Endothelial cell of umbilical vein (primary cell): ENCODE data around the gene PRSS33. TPM values are rescaled to one million over a fixed set of nuclear protein-coding genes. Genes with fewer than 3 reads are reported as not detected.

Experiments used
- BruUV-seq: library from RNA; stranded (reverse); fragments of 400-500 nt; replicated peaks from 2 replicates; lab custom pipeline; 2021; lab: Mats Ljungman, UMichigan
- CTCF ChIA-PET: fragments of 300-600, 350-600 bp; sonication (Branson Sonifier 250); formaldehyde crosslinking; loops from one replicate; lab custom pipeline; 2021; ENCODE audit warnings: antibody characterized with exemption, inconsistent platforms; lab: Charles Lee
- POLR2A ChIA-PET: fragments of 300-600, 350-600 bp; sonication (Branson Sonifier 250); formaldehyde crosslinking; loops from one replicate; lab custom pipeline; 2021; ENCODE audit warnings: antibody characterized with exemption, inconsistent platforms; lab: Charles Lee
- DNase-seq: peaks from one replicate; pipeline ENCODE4 v3.0.0-alpha.2; 2011; ENCODE audit warnings: low read depth, low spot score
- FAIRE-seq: peaks from 2 replicates; lab custom pipeline; 2011; peaks lifted over from hg19 to GRCh38; lab: Jason Lieb, UNC
- H2AFZ ChIP-seq: 2 replicates; pipeline ENCODE4 v1.6.0; 2012; ENCODE audit warnings: low read depth, low read length, control low read depth, inconsistent platforms
- H3K27ac ChIP-seq: 2 replicates; pipeline ENCODE4 v1.5.1; 2011; ENCODE audit warnings: low read depth, mild to moderate bottlenecking, control low read depth, low read length, moderate library complexity; ENCODE audit not compliant: insufficient read depth
- H3K27me3 ChIP-seq, 2 experiments: 2 replicates each; pipeline versions ENCODE4 v1.6.0 to v1.6.1; 2011; ENCODE audit warnings: low read length in 2 of 2, mixed read lengths in 1 of 2; ENCODE audit not compliant: control insufficient read depth in 2 of 2, insufficient read depth in 2 of 2
- H3K36me3 ChIP-seq, 2 experiments: 2 replicates in 1 of 2; 3 replicates in 1 of 2; pipeline ENCODE4 v1.5.1; 2011; ENCODE audit warnings: low read length in 2 of 2, mild to moderate bottlenecking in 1 of 2, moderate library complexity in 1 of 2; ENCODE audit not compliant: control insufficient read depth in 2 of 2, insufficient read depth in 2 of 2; ENCODE audit errors: extremely low read depth in 1 of 2
- H3K4me1 ChIP-seq: 3 replicates; pipeline ENCODE4 v1.5.1; 2011; ENCODE audit warnings: mild to moderate bottlenecking, low read length; ENCODE audit not compliant: control insufficient read depth, insufficient read depth; ENCODE audit errors: extremely low read depth
- H3K4me2 ChIP-seq: 2 replicates; pipeline ENCODE4 v1.6.1; 2011; ENCODE audit warnings: low read length, control low read depth, mixed read lengths; ENCODE audit not compliant: insufficient read depth
- H3K4me3 ChIP-seq, 3 experiments: fragments of 200-600 bp in 1 of 3; sonication (generic), shearing (Covaris generic) in 1 of 3; replicated peaks in 1 of 3; 2 replicates each; pipeline ENCODE4 v1.5.1; 2011 to 2016; ENCODE audit warnings: control low read depth in 3 of 3, low read length in 3 of 3, mild to moderate bottlenecking in 2 of 3, inconsistent platforms in 1 of 3, low read depth in 1 of 3, moderate library complexity in 1 of 3; ENCODE audit not compliant: insufficient read depth in 1 of 3
- H3K79me2 ChIP-seq: 2 replicates; pipeline ENCODE4 v1.6.0; 2012; ENCODE audit warnings: low read length, inconsistent platforms; ENCODE audit not compliant: control insufficient read depth, insufficient read depth
- H3K9ac ChIP-seq: replicated peaks from 2 replicates; pipeline ENCODE3; 2011; ENCODE audit warnings: low read length, control low read depth; ENCODE audit not compliant: insufficient read depth; ENCODE audit errors: extremely low read depth
- H3K9me1 ChIP-seq: replicated peaks from 3 replicates; pipeline ENCODE4 v1.6.0; 2011; ENCODE audit warnings: mild to moderate bottlenecking, low read length; ENCODE audit not compliant: control insufficient read depth, insufficient read depth; ENCODE audit errors: extremely low read depth
- H3K9me3 ChIP-seq: replicated peaks from 2 replicates; pipeline ENCODE4 v1.5.1; 2012; ENCODE audit warnings: low read length, inconsistent platforms; ENCODE audit not compliant: control insufficient read depth, insufficient read depth
- H4K20me1 ChIP-seq: replicated peaks from 2 replicates; pipeline ENCODE3; 2011; ENCODE audit warnings: mild to moderate bottlenecking, low read length; ENCODE audit not compliant: control insufficient read depth, insufficient read depth; ENCODE audit errors: extremely low read depth
- CTCF ChIP-seq, 2 donors: IDR thresholded peaks; 1 replicate in 1 of 2; 2 replicates in 1 of 2; pipeline ENCODE4 v1.5.1; 2011; ENCODE audit warnings: low read length in 2 of 2, mild to moderate bottlenecking in 2 of 2, moderate library complexity in 2 of 2, control low read depth in 1 of 2, inconsistent platforms in 1 of 2, low read depth in 1 of 2; ENCODE audit not compliant: insufficient read depth in 1 of 2; ENCODE audit errors: extremely low read depth in 1 of 2
- EZH2 ChIP-seq: IDR thresholded peaks from 2 replicates; pipeline ENCODE4 v1.6.1; 2012; ENCODE audit warnings: borderline replicate concordance, low read depth, mild to moderate bottlenecking, moderate library complexity, low read length, inconsistent platforms; ENCODE audit not compliant: severe bottlenecking
- FOS ChIP-seq: IDR thresholded peaks from 2 replicates; pipeline ENCODE4 v1.6.1; 2011; ENCODE audit warnings: mild to moderate bottlenecking, low read length, moderate library complexity, borderline replicate concordance; ENCODE audit not compliant: insufficient read depth
- GATA2 ChIP-seq: IDR thresholded peaks from 2 replicates; pipeline ENCODE4 v1.7.0; 2011; ENCODE audit warnings: low read depth, mild to moderate bottlenecking, moderate library complexity, mixed read lengths, low read length; ENCODE audit not compliant: insufficient read length, insufficient read depth
- JUN ChIP-seq: IDR thresholded peaks from 2 replicates; pipeline ENCODE4 v1.6.1; 2011; ENCODE audit warnings: borderline replicate concordance, low read depth; ENCODE audit not compliant: insufficient read length, insufficient read depth
- MAX ChIP-seq: IDR thresholded peaks from 2 replicates; pipeline ENCODE4 v1.6.1; 2011; ENCODE audit not compliant: insufficient read depth, insufficient read length
- MYC ChIP-seq: IDR thresholded peaks from one replicate; pipeline ENCODE4 v1.6.1; 2011; ENCODE audit warnings: mild to moderate bottlenecking, low read depth, low read length
- POLR2A ChIP-seq: IDR thresholded peaks from 2 replicates; pipeline ENCODE4 v1.6.1; 2012; ENCODE audit warnings: low read depth, mild to moderate bottlenecking, control low read depth, low read length
- POLR2AphosphoS5 ChIP-seq: IDR thresholded peaks from 2 replicates; pipeline ENCODE4 v1.6.1; 2012; ENCODE audit warnings: low read depth, mild to moderate bottlenecking, control low read depth, low read length, moderate library complexity; ENCODE audit not compliant: insufficient read depth
- dilution Hi-C: fragments of 300-500 bp; cut with MboI; formaldehyde crosslinking; loops from one replicate; pipeline ENCODE4 v1.15.0; 2019; ENCODE audit warnings: low sequenced_read_pairs; ENCODE audit not compliant: extremely low pct_ligation_motif_present
- intact Hi-C: fragments of 100-400 bp; cut with micrococcal nuclease; formaldehyde crosslinking; loops from one replicate; pipeline ENCODE4 v1.10.0; 2022
- polyA plus RNA-seq, 4 experiments: library from polyadenylated mRNA; depleted of rRNA in 3 of 4; stranded (reverse) in 3 of 4; unstranded in 1 of 4; fragments of >200 nt; gene quantifications; 2 replicates each; pipeline versions ENCODE4 v1.2.1 to v1.2.3, GENCODE V29; 2011 to 2012; ENCODE audit warnings: missing spikeins in 1 of 4
- total RNA-seq: library from RNA; stranded (reverse); gene quantifications from 2 replicates; pipeline ENCODE4 v1.2.3, GENCODE V29; 2021

The PRSS33 gene
- total and polyA plus RNA-seq, 2 donors (not counting 3 experiments of a cell fraction or from before 2014, with no cell fraction given), result not detected

GRCh38 chr16:2834968-2835367 lies 47.6 kb upstream of the PRSS33 start:
- no peak overlapping the region for H2AFZ ChIP-seq
- no peaks in the 10 kb centered on the region for H3K27me3 ChIP-seq
- no TSS peak for BruUV-seq
- no peak overlapping the region for H3K4me3 ChIP-seq
- FAIRE-seq, result no peak
- H3K4me2 ChIP-seq, result no peak overlapping the region
- no peak for DNase-seq
- no peak overlapping the region for H3K27ac ChIP-seq
- TF ChIP-seq POLR2AphosphoS5 (no peak), MAX (no peak), FOS (no peak), POLR2A (no peak), MYC (no peak), EZH2 (no peak), JUN (no peak), CTCF (IDR thresholded peaks at IDR 0.05; ENCODE audit: extremely low read depth in 1 of 2, insufficient read depth in 1 of 2, low read depth in 1 of 2, low read length in 2 of 2) (no peak), GATA2 (no peak)
- ChIA-PET POLR2A (no interaction called here), CTCF (no interaction called here)
- H3K79me2 ChIP-seq, result no peaks in the 10 kb centered on the region
- H3K9ac ChIP-seq, result no peak overlapping the region
- dilution Hi-C loops, result no loop called here
- no peaks in the 10 kb centered on the region for H4K20me1 ChIP-seq
- H3K36me3 ChIP-seq, result no peaks in the 10 kb centered on the region
- H3K9me3 ChIP-seq, result no peaks in the 10 kb centered on the region
- no peaks in the 10 kb centered on the region for H3K9me1 ChIP-seq
- intact Hi-C loops, result loop anchor here (10.0 kb wide), 1 partner anchor 60 kb away; the partner anchor contains the start of gene ELOB
- peaks cover 14% of the 10 kb centered on the region for H3K4me1 ChIP-seq
